ENCODE data around the gene ANKRD13D.

- TF ChIP-seq POLR2A (IDR thresholded peaks at IDR 0.05; ENCODE audit: low read depth, low read length) = no peak
- TF ChIP-seq POLR2AphosphoS5 (IDR thresholded peaks at IDR 0.05; ENCODE audit: low read depth, low read length) = no peak
- TF ChIP-seq SPI1 (IDR thresholded peaks at IDR 0.05; ENCODE audit: low read depth, low read length) = no peak
- no peak for TF ChIP-seq POU2F2 (IDR thresholded peaks at IDR 0.05; ENCODE audit: low read depth, low read length)
These were observed 6.8 kb upstream of the ANKRD13D start for GRCh38 chr11:67282155-67282875.

Measured in GM12891 (cell line).